ENCODE data around the gene PDZD2. TPM values are rescaled to one million over a fixed set of nuclear protein-coding genes. Genes with fewer than 3 reads are reported as not detected.
"Not testable (repeated sequence)": the region's sequence is repeated elsewhere in the genome, so short reads cannot be mapped to it uniquely, and the experiment has no call there.

The PDZD2 gene
- total RNA-seq, 1 donor from 2014 or later, result 14.7 TPM

- no peak for DNase-seq (ENCODE audit: low spot score in 2 of 2)
- FAIRE-seq, result no peak
Measured at GRCh38 chr5:32103521-32103920, 464.6 kb downstream of the PDZD2 start.

GRCh38 chr5:32107291-32107690 is 468.4 kb downstream of the PDZD2 start:
- no peak for DNase-seq (ENCODE audit: low spot score in 2 of 2)
- FAIRE-seq, result no peak

GRCh38 chr5:32108167-32108566 is 469.2 kb downstream of the PDZD2 start:
- FAIRE-seq (no peak), DNase-seq (ENCODE audit: low spot score in 2 of 2) (no peak)

DNA sequence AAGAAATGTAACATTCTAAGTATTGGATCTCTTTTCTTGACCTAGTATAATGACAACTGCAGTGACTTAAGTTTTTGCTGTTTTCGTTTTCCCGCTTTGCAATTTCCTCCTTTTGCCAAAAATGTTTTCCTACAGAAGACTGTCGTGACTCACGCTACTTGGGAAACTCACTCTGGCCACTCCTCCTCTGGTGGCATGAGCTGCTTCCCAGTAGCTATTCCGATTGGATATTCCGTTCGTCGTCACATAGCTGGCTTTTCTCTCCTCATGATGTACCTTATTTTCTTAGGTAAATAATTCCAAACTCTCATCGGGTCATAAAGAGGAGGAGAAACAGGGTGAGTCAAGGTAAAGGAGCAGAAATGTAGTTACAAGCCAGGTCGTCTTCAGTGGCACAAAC is 470.3 kb downstream of the PDZD2 start:
- FAIRE-seq, result no peak
- DNase-seq (ENCODE audit: low spot score in 2 of 2), result no peak

GRCh38 chr5:32110111-32110696 is 471.3 kb downstream of the PDZD2 start:
- no peak for DNase-seq (ENCODE audit: low spot score in 2 of 2)
- FAIRE-seq, result no peak

- no peak for FAIRE-seq
- no peak for DNase-seq (ENCODE audit: low spot score in 2 of 2)
Measured at GRCh38 chr5:32115985-32116384, 477.1 kb downstream of the PDZD2 start.

DNA sequence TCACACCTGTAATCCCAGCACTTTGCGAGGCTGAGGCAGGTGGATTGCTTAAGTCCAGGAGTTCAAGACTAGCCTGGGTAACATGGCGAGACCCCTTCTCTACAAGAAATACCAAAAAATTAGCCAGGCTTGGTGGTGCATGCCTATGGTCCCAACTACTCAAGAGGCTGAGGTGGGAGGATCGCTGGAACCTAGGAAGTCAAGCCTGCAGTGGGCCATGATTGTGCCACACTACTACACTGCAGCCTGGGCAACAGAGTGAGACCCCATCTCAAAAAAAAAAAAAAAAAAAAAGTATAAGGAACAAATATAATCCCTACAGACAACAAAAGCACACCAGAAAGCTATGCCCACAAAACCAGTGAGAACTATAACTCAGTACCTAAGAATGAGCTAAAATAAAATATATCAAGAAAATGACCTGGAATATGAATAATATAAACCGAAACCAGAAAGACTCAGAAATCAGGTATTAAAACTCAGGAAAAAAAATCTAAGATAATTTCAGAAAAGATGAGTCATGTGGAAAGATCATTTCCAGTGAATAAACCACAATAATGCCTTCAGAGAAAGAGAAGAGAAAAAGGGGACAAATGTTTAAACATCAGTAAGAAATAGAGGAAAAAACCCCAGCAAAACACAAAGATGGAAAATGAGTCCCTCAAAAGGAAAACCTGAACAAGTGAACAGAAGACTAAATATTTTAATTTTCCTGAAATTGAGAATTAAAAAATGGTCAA is 477.8 kb downstream of the PDZD2 start:
- no peak for FAIRE-seq

DNA sequence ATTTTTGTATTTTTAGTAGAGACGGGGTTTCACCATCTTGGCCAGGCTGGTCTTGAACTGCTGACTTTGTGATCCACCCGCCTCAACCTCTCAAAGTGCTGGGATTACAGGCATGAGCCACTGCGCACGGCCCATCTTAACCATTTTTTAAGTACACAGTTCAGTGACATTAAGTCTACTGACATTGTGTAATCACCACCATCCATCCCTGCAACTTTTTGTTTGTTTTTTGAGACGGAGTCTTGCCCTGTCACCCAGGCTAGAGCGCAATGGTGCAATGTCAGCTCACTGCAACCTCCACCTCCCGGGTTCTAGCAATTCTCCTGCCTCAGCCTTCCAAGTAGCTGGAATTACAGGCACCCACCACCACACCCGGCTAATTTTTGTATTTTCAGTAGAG is 480.0 kb downstream of the PDZD2 start:
- not testable (repeated sequence) for FAIRE-seq; DNase-seq (ENCODE audit: low spot score in 2 of 2)

More for the DNA sequence above, 477.8 kb downstream of the PDZD2 start:
- DNase-seq (ENCODE audit: low spot score in 2 of 2), result no peak

DNA sequence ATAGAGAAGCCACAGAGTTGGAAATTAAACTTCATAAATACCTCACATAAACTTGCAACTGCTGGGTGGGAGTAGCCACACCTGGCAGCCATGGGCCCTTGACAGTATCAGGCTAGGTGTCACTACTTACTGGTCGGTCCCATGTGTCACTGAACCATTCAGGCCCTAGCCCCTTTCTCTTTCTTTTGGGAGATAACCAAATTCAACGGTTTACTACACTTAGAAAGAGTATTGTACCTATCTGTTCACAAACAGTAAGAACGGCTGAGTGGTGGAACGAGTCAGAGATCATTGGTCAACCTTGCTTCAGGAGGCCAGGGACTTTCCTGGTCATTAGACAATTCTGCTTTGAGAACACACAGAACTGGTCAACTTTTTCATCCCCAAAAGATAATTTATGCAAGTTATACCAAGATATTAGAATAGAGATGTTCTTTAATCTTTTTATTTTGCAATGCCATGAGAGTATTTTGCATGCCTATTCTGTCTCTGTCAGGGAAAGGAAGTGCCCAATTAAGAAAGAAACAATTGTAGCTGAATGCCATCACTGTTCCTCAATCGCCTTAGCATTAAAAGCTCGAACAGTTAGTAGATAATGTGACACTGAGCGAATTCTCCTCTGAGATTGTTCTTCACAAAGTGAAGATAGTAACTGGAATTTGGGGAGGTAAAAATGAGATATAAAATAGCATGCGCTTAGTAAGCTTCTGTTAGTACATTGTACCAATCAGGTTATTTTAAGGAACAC is 484.3 kb downstream of the PDZD2 start:
- no peak for FAIRE-seq
- DNase-seq (ENCODE audit: low spot score in 2 of 2), result no peak

GRCh38 chr5:32123889-32124676 is 485.2 kb downstream of the PDZD2 start:
- no peak for FAIRE-seq
- DNase-seq (ENCODE audit: low spot score in 2 of 2), result no peak

GRCh38 chr5:32126691-32127090 is 487.8 kb downstream of the PDZD2 start:
- DNase-seq (ENCODE audit: low spot score in 2 of 2) (no peak), FAIRE-seq (no peak)

DNA sequence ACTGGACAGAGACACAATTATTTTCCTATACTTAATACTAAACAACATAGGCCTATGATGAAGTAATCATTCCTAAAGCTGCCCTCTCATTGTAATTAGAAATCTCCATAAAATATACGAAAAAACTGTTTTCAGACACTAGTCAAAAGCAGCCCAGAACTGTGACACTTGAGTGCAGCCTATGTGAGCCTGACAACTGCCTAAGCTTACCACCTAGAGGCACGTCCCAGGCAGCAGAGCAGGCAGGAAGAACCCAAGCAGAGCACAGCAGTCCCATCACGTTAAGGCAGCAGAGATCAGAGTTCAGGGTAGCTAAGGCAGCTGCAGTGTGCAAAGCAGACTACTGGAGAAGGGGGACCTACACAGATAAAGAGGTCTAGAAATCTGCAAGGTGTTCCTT is 488.8 kb downstream of the PDZD2 start:
- FAIRE-seq (no peak), DNase-seq (ENCODE audit: low spot score in 2 of 2) (no peak)

- no peak for FAIRE-seq
- no peak for DNase-seq (ENCODE audit: low spot score in 2 of 2)
Measured at GRCh38 chr5:32129074-32129598, 490.2 kb downstream of the PDZD2 start.

- FAIRE-seq (no peak), DNase-seq (ENCODE audit: low spot score in 2 of 2) (no peak)
Measured at GRCh38 chr5:32130865-32131264, 491.9 kb downstream of the PDZD2 start.

- DNase-seq (ENCODE audit: low spot score in 2 of 2) (no peak), FAIRE-seq (no peak)
Measured at GRCh38 chr5:32131604-32132003, 492.7 kb downstream of the PDZD2 start.

DNA sequence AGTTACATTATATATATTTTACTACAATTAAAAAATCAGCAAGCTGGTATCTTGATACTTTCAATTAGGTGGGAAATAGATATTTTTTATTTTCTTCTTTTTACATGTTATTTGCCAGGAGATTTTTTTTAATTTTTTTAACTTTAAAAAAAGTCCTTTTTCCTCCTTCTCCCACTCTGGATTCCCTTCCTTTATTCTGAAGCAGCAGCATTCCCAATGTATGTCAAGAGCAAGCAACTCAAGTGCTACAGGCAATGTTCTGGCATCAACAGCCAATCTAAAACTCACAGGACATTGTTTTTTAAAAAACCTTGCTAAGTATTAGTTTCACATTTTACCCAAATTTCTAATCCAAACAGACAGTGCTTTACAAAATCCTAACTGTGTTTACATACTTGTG is 493.8 kb downstream of the PDZD2 start:
- no peak for DNase-seq (ENCODE audit: low spot score in 2 of 2)
- no peak for FAIRE-seq

GRCh38 chr5:32135086-32135485 is 496.2 kb downstream of the PDZD2 start:
- FAIRE-seq (no peak), DNase-seq (ENCODE audit: low spot score in 2 of 2) (no peak)

- no peak for DNase-seq (ENCODE audit: low spot score in 2 of 2)
- no peak for FAIRE-seq
Measured at GRCh38 chr5:32136342-32136741, 497.4 kb downstream of the PDZD2 start.

GRCh38 chr5:32138839-32139493 is 500.0 kb downstream of the PDZD2 start:
- no peak for FAIRE-seq
- DNase-seq (ENCODE audit: low spot score in 2 of 2), result no peak

Measured in frontal cortex (tissue), 4 donors.